Stimulated activated naive CD8-positive, alpha-beta T cell treated with anti-CD3 and anti-CD28 coated beads, Interleukin-15, Interleukin-2, amounts not matched to agents 100 U/mL and 50 U/mL, for 24 hours (primary cell): ENCODE data around the gene CACNA2D3.

Source experiments
- ATAC-seq: fragments of 150-1000 bp; cut with Tn5 transposase; one replicate; pipeline ENCODE4 v1.10.0; 2021
- DNase-seq: peaks from one replicate; pipeline ENCODE4 v3.0.0; 2021

The CACNA2D3 gene

DNA sequence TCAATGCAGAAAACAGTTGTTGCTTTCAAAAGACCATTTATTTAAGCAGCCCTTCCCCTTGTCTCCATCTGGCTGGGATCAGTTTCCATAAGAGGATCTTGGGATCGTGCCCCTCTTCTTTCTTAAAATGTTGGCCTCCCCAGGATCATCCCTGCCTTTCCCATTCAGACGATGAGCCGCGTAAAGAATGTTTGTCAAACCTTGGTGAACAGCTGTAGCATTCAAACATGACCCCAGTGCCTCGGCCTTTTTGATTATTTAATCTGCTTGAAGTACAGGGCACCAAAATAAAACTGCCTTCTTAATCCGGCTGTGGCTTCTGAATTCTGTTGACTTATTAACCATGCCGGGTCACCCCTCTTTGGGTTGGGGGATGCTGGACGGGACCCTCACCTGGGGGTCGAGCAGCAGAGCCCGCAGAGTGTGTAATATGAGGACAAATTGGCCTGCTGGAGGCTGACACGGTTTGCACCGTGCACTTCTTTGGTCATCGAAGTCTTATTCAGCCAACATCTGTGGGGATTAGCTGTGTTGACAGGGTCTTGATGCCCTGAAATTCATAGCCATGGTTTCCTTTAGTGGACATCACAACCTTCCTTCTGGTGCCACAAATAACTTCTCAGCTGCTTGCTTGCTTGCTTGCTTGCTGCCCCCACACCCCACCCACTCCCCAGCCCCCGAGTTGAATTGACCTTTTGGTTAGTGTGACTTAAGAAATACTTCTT lies 805.9 kb downstream of the CACNA2D3 start, which contains the start of gene LRTM1:
TSS of gene LRTM1 (minus strand) at position 14 of the 725 bp plus-strand sequence. CDS start 148 bp downstream, outside the sequence.
- no peak for ATAC-seq
- DNase-seq = no peak

DNA sequence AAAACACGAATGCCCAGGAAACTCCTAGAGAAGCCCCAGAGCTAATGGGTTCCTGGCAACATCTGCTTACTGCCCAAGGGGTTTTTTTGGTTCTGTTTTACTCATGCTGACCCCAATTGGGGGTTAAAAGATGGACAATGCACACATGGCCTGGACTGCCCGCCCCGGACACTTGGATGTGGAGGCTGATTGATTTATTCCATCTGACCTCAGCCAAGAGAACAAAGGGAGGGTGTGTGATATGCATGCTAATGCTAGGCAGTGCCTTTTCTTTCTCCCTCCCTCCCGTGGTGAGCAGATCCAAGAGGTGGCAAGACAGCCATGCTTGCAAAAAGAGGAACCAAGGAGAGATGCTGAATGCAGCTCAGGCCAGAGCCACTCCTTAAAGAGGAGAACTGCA lies 808.8 kb downstream of the CACNA2D3 start:
- DNase-seq = no peak
- ATAC-seq = no peak

GRCh38 chr3:54932606-54933005 lies 810.3 kb downstream of the CACNA2D3 start:
- DNase-seq = no peak

DNA sequence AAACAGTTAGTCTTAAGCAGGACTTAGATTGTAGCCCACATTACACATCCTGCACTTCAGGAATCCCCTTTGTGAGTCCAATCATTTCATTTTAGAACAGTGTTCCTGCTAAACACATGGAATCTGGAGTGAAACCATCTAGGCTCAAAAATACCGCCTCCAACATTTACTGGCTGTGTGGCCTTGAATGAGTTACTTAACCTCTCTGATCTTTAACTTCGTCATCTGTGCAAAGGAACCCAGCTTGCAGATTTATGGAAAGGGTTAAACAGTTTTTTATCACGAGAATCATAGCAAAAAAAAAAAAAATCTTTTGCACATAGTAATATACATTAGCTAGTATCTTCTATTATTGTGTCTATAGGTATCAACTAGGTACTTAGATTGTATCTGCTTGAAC lies 813.5 kb downstream of the CACNA2D3 start:
- ATAC-seq (no peak), DNase-seq (no peak)

More at GRCh38 chr3:54932606-54933005, 810.3 kb downstream of the CACNA2D3 start:
- no peak for ATAC-seq

DNA sequence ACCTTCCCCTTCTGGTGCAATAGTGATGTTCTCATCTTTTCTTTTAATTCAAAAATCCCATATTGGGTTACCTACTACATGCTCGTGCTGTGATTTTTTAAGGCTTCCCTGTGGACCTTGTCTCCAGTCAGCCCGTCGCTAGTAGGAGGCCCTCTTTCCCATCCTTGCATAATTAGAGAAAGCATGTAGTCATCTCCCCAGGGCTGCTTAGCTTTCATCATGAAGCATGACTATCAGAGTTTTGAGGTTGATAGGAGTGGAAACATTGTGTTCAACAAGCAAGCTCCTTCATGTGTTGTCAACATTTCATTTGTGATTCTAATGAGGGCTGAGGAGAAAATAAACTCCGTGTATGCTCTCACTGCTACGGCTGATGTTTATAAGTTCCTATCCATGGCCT lies 814.2 kb downstream of the CACNA2D3 start:
- ATAC-seq = no peak
- no peak for DNase-seq

GRCh38 chr3:54939557-54940300 lies 817.4 kb downstream of the CACNA2D3 start:
- ATAC-seq (no peak), DNase-seq (no peak)

- DNase-seq = no peak
- no peak for ATAC-seq
Measured at GRCh38 chr3:54940971-54941370, 818.6 kb downstream of the CACNA2D3 start.

DNA sequence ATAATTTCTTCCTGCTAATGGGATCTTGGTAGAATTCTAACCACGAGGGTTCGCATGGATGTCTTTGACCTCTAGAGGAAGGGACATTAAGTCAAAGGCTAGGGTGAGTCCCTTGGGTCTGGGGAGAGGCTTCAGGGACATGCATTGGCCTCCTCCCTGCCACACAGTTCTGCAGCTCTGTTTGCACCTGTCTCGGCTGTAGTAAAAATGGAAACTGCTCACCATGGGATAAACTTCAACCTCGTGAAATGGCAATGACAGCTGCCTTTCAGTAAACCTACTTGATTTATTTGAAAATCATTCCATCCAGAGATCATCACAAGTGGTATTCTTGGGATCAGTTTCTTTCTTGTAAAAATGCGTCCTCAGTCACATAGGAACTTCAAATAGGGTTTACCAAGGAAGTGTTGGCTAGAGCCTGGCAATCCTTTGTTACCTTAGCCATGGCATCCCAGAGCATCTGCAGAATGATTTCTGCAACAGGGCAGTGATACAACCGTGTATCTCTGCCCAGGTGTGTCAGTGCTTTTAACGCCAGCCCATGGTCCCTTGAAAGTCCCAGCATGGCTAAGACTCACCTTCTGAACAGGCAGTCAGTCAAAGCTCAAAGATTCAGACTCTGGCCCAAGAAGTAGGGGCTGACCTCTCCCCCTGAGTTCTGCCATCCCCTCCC lies 819.5 kb downstream of the CACNA2D3 start:
- ATAC-seq (no peak), DNase-seq (no peak)

GRCh38 chr3:54949491-54950044 lies 827.2 kb downstream of the CACNA2D3 start:
- ATAC-seq = no peak
- no peak for DNase-seq

GRCh38 chr3:54950391-54951003 lies 828.1 kb downstream of the CACNA2D3 start:
- ATAC-seq (no peak), DNase-seq (no peak)

- no peak for ATAC-seq
- DNase-seq = no peak
Measured at GRCh38 chr3:54951405-54951804, 829.1 kb downstream of the CACNA2D3 start.

GRCh38 chr3:54954022-54954421 lies 831.7 kb downstream of the CACNA2D3 start:
- DNase-seq (no peak), ATAC-seq (no peak)

- DNase-seq (no peak), ATAC-seq (no peak)
Measured at GRCh38 chr3:54954521-54954920, 832.2 kb downstream of the CACNA2D3 start.

DNA sequence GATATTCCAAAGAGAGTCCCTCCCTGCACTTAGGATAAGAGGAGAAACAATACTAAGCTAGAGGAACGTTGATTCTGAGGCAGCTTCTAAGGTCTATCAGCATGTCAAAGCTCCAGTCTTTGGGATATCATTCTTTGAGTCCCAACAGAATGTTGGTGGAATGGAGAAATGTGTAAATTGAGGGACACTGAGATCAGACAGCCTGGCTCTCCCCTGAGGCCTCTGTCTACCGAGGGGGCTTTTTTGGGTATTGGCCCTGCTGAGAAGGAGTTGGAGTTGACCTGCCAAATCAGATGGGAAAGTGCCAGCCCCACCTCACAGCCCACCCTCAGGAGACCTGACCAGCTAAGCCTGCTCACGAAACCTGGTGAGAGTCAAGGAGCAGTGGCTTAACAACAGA lies 833.1 kb downstream of the CACNA2D3 start:
- DNase-seq = no peak
- ATAC-seq = no peak

DNA sequence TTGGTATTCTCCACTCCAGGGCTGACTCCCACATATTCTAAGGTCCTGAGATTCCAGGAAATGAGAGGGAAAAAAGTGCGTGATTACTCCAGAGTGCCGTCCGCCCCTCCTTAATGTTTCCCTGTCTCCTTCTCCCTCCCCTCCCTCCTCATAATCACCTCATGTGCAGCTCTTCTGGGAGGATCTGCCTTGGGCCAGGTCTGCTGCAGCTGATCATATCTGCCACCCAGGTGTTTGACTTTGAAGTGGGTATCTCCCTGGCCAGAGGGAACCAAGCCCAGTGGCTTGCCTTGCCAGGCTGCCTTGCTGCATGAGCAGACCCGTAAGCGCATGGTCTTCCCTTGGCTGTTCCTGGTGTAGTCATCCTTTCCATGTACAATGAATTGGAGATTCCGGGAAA lies 833.6 kb downstream of the CACNA2D3 start:
- DNase-seq = no peak
- ATAC-seq = no peak

- DNase-seq (no peak), ATAC-seq (no peak)
Measured at GRCh38 chr3:54957711-54958110, 835.4 kb downstream of the CACNA2D3 start.

DNA sequence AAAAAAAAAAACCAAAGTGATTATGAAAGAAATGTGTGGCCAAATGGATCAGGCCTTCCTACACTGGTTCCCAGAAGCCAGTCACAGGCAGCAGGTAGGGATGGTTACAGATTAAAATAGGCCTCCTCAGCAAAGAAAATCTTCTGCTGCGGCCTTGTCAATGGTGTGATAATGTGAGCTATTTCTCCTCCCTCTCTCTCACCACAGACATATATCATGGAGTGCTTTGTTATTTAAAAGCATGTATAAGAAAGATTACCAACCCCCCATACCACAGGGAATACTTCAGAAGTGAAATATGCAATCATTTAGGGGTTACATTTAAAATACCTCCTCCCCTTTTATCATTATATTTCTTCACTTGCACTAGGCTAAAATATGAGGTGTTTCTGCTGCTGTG lies 837.7 kb downstream of the CACNA2D3 start:
- DNase-seq (no peak), ATAC-seq (no peak)

GRCh38 chr3:54960701-54961100 lies 838.3 kb downstream of the CACNA2D3 start:
- ATAC-seq (no peak), DNase-seq (no peak)

GRCh38 chr3:54962200-54962599 lies 839.8 kb downstream of the CACNA2D3 start:
- ATAC-seq = no peak
- DNase-seq = no peak

DNA sequence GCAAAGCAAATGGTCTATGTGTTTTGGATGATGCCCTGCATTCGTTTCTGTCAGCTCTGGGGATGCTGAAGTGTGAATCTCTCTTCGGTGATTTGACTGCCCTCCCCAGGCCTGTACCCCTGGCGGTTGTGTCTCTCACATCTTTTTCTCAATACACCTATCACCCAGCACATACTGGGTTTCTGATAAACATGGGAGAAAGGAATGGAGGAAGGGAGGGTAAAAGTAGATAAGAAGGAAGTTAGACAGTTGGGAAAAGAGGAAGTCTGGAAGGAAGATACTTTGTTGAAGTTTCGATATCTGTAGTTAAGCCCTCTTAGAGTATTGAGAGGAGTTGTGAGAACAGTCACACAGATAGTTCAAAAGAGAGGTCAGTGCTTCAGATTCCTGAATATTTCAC lies 841.3 kb downstream of the CACNA2D3 start:
- ATAC-seq (no peak), DNase-seq (no peak)

GRCh38 chr3:54964081-54964480 lies 841.7 kb downstream of the CACNA2D3 start:
- ATAC-seq (no peak), DNase-seq (no peak)

DNA sequence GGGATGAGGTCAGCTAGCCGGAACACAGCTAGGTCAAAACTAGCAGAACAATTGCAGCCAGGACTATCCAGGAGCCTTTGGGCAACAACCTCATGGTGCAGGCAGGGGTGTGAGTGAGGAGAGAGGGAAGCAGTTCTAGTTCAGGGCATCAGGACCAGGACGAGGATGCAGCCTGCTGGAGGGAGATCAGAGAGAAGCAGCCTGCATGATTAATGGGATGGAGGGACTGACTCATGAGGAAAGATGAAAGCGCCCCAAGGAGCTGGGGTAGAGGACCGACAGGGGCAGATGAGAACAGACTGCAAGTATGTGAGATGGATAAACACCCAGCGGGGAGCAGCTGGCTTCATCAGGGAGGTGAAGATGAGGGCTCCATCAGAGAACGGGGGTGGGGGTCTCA lies 843.4 kb downstream of the CACNA2D3 start:
- no peak for ATAC-seq
- no peak for DNase-seq
